Liver (tissue), 9 donors: ENCODE results near the gene SFN. TPM values are rescaled to one million over a fixed set of nuclear protein-coding genes. Genes with fewer than 3 reads are reported as not detected.

Experiments used
- DNase-seq: peaks from one replicate; pipeline ENCODE4 v3.0.0-alpha.2; 2017; ENCODE audit warnings: low spot score
- H3K27ac ChIP-seq, 2 donors: one replicate each; pipeline ENCODE4 v1.7.0; 2013; ENCODE audit warnings: inconsistent platforms in 2 of 2, low read length in 2 of 2, control low read depth in 1 of 2, low read depth in 1 of 2, mild to moderate bottlenecking in 1 of 2
- H3K27me3 ChIP-seq, 4 donors: one replicate each; pipeline versions ENCODE4 v1.6.1 to v1.7.0; 2013; ENCODE audit warnings: low read length in 3 of 4, inconsistent platforms in 1 of 4, mild to moderate bottlenecking in 1 of 4, moderate library complexity in 1 of 4; ENCODE audit not compliant: control insufficient read depth in 4 of 4, insufficient read depth in 4 of 4
- H3K36me3 ChIP-seq, 4 donors: one replicate each; pipeline versions ENCODE4 v1.6.1 to v1.7.0; 2013; ENCODE audit warnings: low read length in 3 of 4, mild to moderate bottlenecking in 3 of 4, low read depth in 1 of 4, moderate library complexity in 1 of 4; ENCODE audit not compliant: control insufficient read depth in 4 of 4, insufficient read depth in 3 of 4
- H3K4me1 ChIP-seq, 4 donors: one replicate each; pipeline versions ENCODE4 v1.6.1 to v1.7.0; 2013; ENCODE audit warnings: low read length in 3 of 4, mild to moderate bottlenecking in 3 of 4, moderate library complexity in 1 of 4; ENCODE audit not compliant: control insufficient read depth in 4 of 4, insufficient read depth in 4 of 4
- H3K4me3 ChIP-seq, 3 donors: one replicate each; pipeline versions ENCODE4 v1.6.1 to v1.7.0; 2013; ENCODE audit warnings: low read length in 3 of 3, control low read depth in 1 of 3, low read depth in 1 of 3, mild to moderate bottlenecking in 1 of 3
- H3K9ac ChIP-seq, 2 donors: one replicate each; pipeline ENCODE4 v1.7.0; 2013; ENCODE audit warnings: low read length in 2 of 2, mild to moderate bottlenecking in 2 of 2, moderate library complexity in 2 of 2, control low read depth in 1 of 2, low read depth in 1 of 2
- H3K9me3 ChIP-seq, 4 donors: one replicate each; pipeline versions ENCODE4 v1.6.1 to v1.7.0; 2013; ENCODE audit warnings: low read length in 3 of 4; ENCODE audit not compliant: control insufficient read depth in 4 of 4
- EGR1 ChIP-seq, 2 donors: IDR thresholded peaks; 2 replicates each; pipeline ENCODE4 v1.6.1; 2016 to 2018; ENCODE audit warnings: antibody characterized with exemption in 2 of 2, low read depth in 2 of 2
- FOXA1 ChIP-seq: IDR thresholded peaks from 2 replicates; pipeline ENCODE4 v1.6.1; 2016; ENCODE audit warnings: antibody characterized with exemption
- FOXA2 ChIP-seq: IDR thresholded peaks from 2 replicates; pipeline ENCODE4 v1.6.1; 2016; ENCODE audit warnings: antibody characterized with exemption
- GABPA ChIP-seq, 2 donors: IDR thresholded peaks in 1 of 2; conservative IDR thresholded peaks in 1 of 2; 2 replicates each; pipeline ENCODE4 v1.6.1; 2016; ENCODE audit warnings: antibody characterized with exemption in 2 of 2, mild to moderate bottlenecking in 1 of 2, moderate library complexity in 1 of 2
- HNF4A ChIP-seq, 2 donors: conservative IDR thresholded peaks; 2 replicates each; pipeline ENCODE4 v1.6.1; 2016; ENCODE audit warnings: antibody characterized with exemption in 2 of 2, mild to moderate bottlenecking in 2 of 2
- HNF4G ChIP-seq: IDR thresholded peaks from 2 replicates; pipeline ENCODE4 v1.6.1; 2016; ENCODE audit warnings: antibody characterized with exemption
- JUND ChIP-seq, 2 donors: IDR thresholded peaks; 2 replicates each; pipeline ENCODE4 v1.6.1; 2016; ENCODE audit warnings: antibody characterized with exemption in 2 of 2
- RAD21 ChIP-seq, 2 donors: IDR thresholded peaks; 2 replicates each; pipeline ENCODE4 v1.6.1; 2016; ENCODE audit warnings: antibody characterized with exemption in 2 of 2, mild to moderate bottlenecking in 2 of 2
- RXRA ChIP-seq, 2 donors: IDR thresholded peaks; 2 replicates each; pipeline ENCODE4 v1.6.1; 2017 to 2018; ENCODE audit warnings: antibody characterized with exemption in 2 of 2, mild to moderate bottlenecking in 1 of 2
- SP1 ChIP-seq: IDR thresholded peaks from 2 replicates; pipeline ENCODE4 v1.6.1; 2018; ENCODE audit warnings: antibody characterized with exemption, mild to moderate bottlenecking
- YY1 ChIP-seq: IDR thresholded peaks from 2 replicates; pipeline ENCODE4 v1.6.1; 2016; ENCODE audit warnings: antibody characterized with exemption, mild to moderate bottlenecking
- WGBS: extraction: QIAGEN DNeasy Blood & Tissue Kit; methylation state at CpG from one replicate; pipeline ENCODE4 v1.1.7; 2013; 5-methylcytosine and 5-hydroxymethylcytosine counted together
- polyA plus RNA-seq, 2 donors: library from polyadenylated mRNA; stranded (reverse) in 1 of 2; unstranded in 1 of 2; fragments of 200-250 nt in 1 of 2; fragments of >200 nt in 1 of 2; fragmentation: Nextera tagmentation in 1 of 2; extraction: Ambion mirVana in 1 of 2; gene quantifications; one replicate each; pipeline versions ENCODE4 v1.2.1 to v1.2.3, GENCODE V29; 2013 to 2015
- total RNA-seq, 2 donors: library from RNA; depleted of rRNA; stranded (reverse); fragments of >200 nt; gene quantifications; one replicate each; pipeline ENCODE4 v1.2.3, GENCODE V29; 2014
- TF ChIP-seq, protein P1 (sequence below): IDR thresholded peaks from 2 replicates; pipeline ENCODE4 v1.6.1; 2016; ENCODE audit warnings: antibody characterized with exemption
- TF ChIP-seq, protein P2 (sequence below): IDR thresholded peaks from 2 replicates; pipeline ENCODE4 v1.6.1; 2016; ENCODE audit warnings: antibody characterized with exemption
- TF ChIP-seq, protein P3 (sequence below): IDR thresholded peaks from 2 replicates; pipeline ENCODE4 v1.6.1; 2016; ENCODE audit warnings: antibody characterized with exemption
- donor health status: healthy.
- donor health status: healthy.
- donor health status: healthy.
- donor health status: healthy.
- donor health status: healthy.

SFN gene
- total and polyA plus RNA-seq, 4 donors: 0.17 to 0.69 TPM; not detected in 2

DNA sequence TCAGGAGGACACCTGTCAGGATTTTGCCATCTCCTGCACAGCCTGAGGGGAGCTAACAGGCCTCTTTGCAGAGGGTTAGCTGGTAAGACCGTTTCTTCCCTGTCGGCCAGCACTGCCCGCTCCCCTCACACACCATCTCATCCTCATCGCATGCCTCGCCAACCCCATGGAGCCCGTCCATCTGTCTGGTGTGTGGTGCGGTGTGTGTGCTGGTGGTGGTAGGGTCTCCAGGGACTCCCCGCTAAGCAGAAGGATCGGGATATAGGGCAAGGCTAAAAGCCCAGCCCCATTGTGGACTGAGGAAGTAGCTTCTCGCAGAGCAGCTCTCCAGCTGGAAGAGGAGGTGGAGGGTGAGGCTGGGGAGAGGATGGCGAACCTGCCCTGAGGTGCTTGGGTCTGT lies 6.8 kb upstream of the SFN start:
- H3K9ac ChIP-seq: no peak overlapping the region
- no peak overlapping the region for H3K27ac ChIP-seq
- peaks cover 4 to 44% (median 24%) of the 10 kb centered on the region in 4 donors for H3K36me3 ChIP-seq
- no peak overlapping the region for H3K4me3 ChIP-seq
- DNase-seq: no peak
- H3K4me1 ChIP-seq: no peaks in the 10 kb centered on the region
- no peaks in the 10 kb centered on the region for H3K9me3 ChIP-seq
- 96% methylated on average over 11 of the region's 11 CpGs for WGBS
- TF ChIP-seq RXRA (IDR thresholded peaks at IDR 0.05) (no peak), FOXA1 (no peak), SP1 (no peak), HNF4G (no peak), FOXA2 (no peak), HNF4A (conservative IDR thresholded peaks at IDR 0.05) (no peak), GABPA (IDR thresholded peaks at IDR 0.05 in 1 of 2, conservative IDR thresholded peaks at IDR 0.05 in 1 of 2) (no peak), RAD21 (IDR thresholded peaks at IDR 0.05) (no peak), YY1 (no peak), EGR1 (IDR thresholded peaks at IDR 0.05; ENCODE audit: low read depth in 2 of 2) (no peak), JUND (IDR thresholded peaks at IDR 0.05) (no peak)
- TF ChIP-seq, protein P1, sequence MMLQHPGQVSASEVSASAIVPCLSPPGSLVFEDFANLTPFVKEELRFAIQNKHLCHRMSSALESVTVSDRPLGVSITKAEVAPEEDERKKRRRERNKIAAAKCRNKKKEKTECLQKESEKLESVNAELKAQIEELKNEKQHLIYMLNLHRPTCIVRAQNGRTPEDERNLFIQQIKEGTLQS: no peak
- TF ChIP-seq, protein P2, sequence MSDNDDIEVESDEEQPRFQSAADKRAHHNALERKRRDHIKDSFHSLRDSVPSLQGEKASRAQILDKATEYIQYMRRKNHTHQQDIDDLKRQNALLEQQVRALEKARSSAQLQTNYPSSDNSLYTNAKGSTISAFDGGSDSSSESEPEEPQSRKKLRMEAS: no peak
- TF ChIP-seq, protein P3, sequence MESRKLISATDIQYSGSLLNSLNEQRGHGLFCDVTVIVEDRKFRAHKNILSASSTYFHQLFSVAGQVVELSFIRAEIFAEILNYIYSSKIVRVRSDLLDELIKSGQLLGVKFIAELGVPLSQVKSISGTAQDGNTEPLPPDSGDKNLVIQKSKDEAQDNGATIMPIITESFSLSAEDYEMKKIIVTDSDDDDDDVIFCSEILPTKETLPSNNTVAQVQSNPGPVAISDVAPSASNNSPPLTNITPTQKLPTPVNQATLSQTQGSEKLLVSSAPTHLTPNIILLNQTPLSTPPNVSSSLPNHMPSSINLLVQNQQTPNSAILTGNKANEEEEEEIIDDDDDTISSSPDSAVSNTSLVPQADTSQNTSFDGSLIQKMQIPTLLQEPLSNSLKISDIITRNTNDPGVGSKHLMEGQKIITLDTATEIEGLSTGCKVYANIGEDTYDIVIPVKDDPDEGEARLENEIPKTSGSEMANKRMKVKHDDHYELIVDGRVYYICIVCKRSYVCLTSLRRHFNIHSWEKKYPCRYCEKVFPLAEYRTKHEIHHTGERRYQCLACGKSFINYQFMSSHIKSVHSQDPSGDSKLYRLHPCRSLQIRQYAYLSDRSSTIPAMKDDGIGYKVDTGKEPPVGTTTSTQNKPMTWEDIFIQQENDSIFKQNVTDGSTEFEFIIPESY: no peak
- H3K27me3 ChIP-seq: no peaks in the 10 kb centered on the region

DNA sequence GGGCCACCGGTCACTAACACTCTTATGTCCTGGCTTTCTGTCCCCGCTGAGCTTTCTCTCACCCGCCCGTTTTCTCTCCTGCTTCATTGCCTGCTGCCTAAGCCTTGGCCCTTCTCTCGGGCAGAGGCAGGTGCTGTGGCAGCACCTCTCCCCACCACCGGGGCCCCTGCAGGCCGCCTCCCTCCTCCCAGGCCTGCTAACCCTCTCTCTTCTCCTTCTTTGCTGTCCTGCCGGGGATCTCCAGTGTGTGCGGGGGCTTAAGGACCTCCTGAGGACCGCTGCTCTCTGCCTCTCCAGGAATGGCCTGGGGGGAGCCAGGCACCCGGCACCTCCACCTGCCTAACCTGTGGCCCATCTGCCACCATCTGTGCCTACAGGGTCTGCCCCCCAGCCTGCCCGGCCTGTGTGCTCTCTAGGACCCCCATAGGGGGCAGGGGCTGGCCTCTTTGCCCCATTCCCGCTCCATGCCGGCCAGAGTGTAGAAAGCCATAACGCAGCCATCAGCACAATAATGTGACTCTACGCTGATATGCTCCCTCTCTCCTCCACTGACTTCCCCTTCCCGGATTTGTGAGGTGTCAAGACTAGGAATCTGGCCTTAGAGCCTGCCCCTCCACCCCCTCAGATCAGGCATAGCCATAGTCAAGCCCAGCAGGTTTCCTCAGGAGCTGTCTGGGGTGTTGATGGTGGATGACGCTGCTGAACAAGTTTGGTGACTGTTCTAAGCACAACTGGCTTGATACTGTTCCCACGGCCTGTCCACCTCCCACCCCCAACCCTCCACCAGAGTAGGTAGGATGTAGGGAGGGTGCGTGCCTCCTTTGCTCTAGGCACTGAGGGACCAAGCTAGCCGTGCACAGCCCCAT lies 6.1 kb upstream of the SFN start:
- Histone ChIP-seq H3K27ac (no peak overlapping the region), H3K9me3 (no peaks in the 10 kb centered on the region), H3K4me3 (no peak overlapping the region), H3K9ac (no peak overlapping the region), H3K36me3 (peaks cover 4 to 37% (median 18%) of the 10 kb centered on the region in 4 donors), H3K27me3 (no peaks in the 10 kb centered on the region), H3K4me1 (no peaks in the 10 kb centered on the region)
- DNase-seq: no peak
- TF ChIP-seq YY1 (no peak), FOXA1 (no peak), EGR1 (IDR thresholded peaks at IDR 0.05; ENCODE audit: low read depth in 2 of 2) (no peak), SP1 (no peak), HNF4G (no peak), HNF4A (conservative IDR thresholded peaks at IDR 0.05) (no peak), FOXA2 (no peak), GABPA (IDR thresholded peaks at IDR 0.05 in 1 of 2, conservative IDR thresholded peaks at IDR 0.05 in 1 of 2) (no peak)
- TF ChIP-seq, protein P1: no peak
- WGBS: 92% methylated on average over 21 of the region's 21 CpGs
